WI38 (cell line): ENCODE measurements around the gene CD300H.
"Not testable (repeated sequence)": the region's sequence is repeated elsewhere in the genome, so short reads cannot be mapped to it uniquely, and the experiment has no call there.

Source experiments
- H3K4me3 ChIP-seq: 2 replicates; pipeline ENCODE4 v1.5.1; 2011; ENCODE audit warnings: low read depth, mild to moderate bottlenecking, control low read depth, low read length
- TF ChIP-seq, protein P1 (sequence below): IDR thresholded peaks from 2 replicates; pipeline ENCODE4 v1.5.1; 2012; ENCODE audit warnings: low read depth, mild to moderate bottlenecking, control low read depth, low read length

CD300H gene

DNA sequence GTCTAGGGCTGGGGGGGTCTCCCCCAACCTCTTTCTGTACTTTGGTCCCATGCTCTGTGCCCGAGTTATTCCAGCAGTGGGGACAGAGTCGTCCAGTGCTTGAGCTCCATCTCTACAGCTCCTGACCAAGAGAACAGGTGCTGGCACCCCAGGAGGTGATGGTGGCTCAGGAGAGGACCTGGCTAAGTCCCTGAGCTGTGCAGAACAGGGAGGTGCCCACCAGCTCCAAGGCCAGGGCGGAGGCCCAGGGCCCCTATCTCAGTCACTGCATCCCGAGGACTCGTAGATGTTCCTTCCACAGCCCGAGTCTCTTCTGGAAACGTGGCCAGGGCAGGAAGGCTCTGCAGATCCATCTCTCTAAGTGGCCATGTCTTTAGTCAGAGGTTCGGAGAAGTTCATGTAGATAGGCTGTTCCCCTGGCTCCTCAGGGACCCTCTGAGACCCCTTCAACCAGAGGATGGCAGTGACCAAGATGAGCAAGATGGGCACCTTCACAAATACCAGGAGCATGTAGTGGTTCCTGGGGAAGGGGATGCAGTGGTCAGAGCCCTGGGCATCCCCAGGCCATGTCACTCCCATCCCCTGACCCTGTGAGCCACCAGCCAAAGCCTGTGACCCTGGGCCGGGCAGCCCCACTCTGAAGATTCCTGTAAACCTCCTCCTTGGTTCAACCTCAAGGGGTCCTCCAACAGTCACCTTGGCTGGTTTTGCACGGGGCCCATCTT, 44.8 kb downstream of the CD300H start:
- H3K4me3 ChIP-seq, result no peak overlapping the region
- TF ChIP-seq, protein P1, sequence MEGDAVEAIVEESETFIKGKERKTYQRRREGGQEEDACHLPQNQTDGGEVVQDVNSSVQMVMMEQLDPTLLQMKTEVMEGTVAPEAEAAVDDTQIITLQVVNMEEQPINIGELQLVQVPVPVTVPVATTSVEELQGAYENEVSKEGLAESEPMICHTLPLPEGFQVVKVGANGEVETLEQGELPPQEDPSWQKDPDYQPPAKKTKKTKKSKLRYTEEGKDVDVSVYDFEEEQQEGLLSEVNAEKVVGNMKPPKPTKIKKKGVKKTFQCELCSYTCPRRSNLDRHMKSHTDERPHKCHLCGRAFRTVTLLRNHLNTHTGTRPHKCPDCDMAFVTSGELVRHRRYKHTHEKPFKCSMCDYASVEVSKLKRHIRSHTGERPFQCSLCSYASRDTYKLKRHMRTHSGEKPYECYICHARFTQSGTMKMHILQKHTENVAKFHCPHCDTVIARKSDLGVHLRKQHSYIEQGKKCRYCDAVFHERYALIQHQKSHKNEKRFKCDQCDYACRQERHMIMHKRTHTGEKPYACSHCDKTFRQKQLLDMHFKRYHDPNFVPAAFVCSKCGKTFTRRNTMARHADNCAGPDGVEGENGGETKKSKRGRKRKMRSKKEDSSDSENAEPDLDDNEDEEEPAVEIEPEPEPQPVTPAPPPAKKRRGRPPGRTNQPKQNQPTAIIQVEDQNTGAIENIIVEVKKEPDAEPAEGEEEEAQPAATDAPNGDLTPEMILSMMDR, result no peak

DNA sequence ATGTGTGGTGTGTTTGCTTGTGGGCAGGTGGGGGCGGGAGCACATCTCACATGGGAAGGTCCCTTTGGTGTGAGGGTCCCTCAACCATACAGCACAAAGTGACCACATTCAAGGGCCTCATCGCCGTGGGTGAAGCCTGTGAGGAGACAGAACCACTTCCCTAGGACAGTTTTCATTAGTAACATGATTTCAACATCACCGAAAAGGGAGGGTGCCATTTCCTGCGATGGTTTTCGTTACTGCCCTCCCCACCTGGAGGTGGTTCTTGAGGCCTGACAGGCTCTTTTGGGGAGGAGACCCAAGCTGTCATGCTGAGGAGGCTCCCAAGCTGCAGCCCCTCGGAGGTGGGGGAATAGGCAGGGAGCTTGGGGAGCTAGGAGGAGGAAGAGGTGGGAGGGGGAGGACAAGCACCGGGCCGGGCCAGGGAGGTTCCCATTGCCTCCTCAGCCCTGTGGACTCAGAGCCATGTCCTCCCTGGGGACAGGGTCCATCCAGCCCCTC, 45.6 kb downstream of the CD300H start:
- no peak overlapping the region for H3K4me3 ChIP-seq
- TF ChIP-seq, protein P1, result no peak

DNA sequence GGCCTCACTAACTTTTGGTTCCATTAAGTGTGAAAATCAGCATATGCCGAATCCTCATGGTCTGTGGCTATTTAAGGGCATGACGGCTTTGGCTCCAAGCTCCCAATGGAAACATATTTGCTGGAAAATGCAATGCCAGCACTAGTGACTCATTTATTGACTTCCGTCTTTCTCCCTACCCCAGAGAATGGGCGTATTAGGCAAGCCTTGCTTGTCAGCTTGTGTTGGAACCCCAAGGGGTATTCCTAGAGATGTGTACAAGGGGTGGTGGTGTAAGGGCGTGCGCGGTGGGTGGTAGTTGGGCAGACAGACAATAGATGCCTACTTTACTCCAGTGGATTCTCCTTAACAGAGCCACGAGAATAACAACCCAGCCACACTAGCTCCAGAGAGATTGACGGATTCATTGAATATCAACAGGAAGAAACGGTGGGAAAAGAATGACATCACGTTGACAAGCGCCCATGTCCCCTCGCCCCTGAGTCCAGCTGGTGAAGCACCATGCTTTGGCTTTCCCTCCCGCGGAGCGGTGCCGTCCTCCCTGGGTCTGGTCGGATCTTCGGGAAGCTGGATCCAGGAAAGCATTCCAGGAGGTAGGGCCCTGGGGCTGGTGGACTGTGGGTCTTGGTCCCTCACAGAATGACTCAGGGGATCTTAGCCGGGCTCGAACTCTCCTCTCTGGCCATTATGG, 46.4 kb downstream of the CD300H start:
- H3K4me3 ChIP-seq, result no peak overlapping the region
- TF ChIP-seq, protein P1, result no peak

DNA sequence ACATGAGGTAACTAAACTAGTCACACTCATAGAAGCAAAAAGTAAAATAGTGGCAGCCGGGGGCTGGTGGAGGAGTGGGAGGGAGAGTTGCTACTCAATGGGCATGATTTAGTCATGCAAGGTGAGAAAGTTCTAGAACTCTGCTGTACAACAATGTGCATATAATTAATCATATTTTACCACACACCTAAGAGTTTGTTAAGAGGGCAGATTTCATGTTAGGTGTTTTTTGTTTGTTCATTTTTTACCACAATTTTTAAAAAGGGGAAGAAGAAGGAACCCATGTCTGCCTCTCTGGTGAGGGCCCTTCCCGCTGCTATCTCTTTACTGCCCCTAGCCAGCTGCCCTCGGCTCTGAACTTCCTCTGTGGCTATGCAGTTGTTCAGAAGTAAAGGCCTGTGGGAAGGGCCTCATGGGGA, 47.3 kb downstream of the CD300H start:
- TF ChIP-seq, protein P1, result no peak
- no peak overlapping the region for H3K4me3 ChIP-seq

DNA sequence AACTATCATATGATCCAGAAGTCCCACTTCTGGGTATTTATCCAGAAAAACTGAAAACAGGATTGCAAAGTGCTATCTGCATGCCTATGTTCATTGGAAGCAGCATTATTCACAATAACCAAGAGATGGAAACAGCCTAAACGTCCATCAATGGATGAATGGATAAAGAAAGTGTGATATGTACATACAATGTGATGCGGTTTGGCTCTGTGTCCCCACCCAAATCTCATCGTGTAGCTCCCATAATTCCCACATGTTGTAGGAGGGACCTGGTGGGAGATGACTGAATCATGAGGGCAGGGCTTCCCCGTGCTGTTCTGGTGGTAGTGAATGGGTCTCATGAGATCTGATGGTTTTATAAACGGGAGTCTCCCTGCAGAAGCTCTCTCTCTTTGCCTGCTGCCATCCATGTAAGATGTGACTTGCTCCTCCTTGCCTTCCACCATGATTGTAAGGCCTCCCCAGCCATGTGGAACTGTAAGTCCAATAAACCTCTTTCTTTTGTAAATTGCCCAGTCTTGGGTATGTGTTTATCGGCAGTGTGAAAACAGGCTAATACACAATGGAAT, 48.8 kb downstream of the CD300H start:
- H3K4me3 ChIP-seq, result not testable (repeated sequence)

DNA sequence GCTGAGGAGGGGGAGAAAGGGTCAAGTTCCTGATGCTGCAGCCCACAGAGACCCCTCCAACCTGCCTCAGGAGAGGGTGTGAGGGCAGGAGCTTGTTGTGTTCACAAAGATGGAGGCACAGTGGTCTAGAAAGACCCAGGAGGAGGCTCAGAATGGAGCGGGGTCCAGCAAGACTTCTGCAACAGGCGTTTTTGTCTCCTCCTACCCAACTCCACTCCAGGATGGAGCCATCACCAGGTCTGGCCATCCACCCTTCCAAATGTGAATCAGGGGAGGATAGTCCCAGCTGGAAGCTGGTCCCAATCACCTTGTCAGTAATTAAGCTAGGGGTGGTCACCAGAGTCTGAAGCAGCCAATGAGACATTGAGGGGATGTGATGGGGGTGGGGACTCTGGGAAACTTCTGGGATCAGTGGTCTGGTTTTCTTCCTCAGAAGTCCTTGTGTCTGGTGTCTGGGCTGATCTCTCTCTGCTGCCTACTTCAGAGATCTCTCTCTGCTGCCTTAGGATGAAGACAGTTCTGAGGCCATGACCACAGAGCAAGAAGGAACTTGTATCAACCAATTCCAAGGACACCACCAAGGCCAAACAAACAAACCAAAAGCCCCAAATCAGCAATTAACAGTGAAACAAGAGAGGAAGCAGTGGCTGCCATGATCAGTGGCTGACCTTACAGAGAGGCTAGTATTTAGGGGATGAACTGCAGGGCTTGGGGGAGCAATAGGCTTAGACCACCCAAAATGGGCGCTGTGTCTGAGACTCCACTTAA, 50.6 kb downstream of the CD300H start:
- no peak overlapping the region for H3K4me3 ChIP-seq
- TF ChIP-seq, protein P1, result no peak

DNA sequence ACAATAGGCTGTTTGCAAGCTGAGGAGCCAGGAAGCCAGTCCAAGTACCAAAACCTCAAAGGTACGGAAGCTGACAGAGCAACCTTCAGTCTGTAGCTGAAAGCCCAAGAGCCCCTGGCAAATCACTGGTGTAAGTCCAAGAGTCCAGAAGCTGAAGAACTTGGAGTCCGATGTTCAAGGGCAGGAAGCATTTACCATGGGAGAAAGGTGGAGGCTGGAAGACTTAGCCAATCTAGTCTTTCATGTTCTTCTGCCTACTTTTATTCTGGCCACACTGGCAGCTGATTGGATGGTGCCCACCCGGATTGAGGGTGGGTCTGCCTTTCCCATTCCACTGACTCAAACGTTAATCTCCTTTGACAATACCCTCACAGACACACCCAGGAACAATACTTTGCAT, 51.4 kb downstream of the CD300H start:
- no peak overlapping the region for H3K4me3 ChIP-seq
- TF ChIP-seq, protein P1, result no peak
